Measurements from ENCODE around the gene BUB1.
A peak's percentile ranks its signal among the peaks of the same experiment; 100 is the strongest.
"Not testable (repeated sequence)": the region's sequence is repeated elsewhere in the genome, so short reads cannot be mapped to it uniquely, and the experiment has no call there.

Gene BUB1

DNA sequence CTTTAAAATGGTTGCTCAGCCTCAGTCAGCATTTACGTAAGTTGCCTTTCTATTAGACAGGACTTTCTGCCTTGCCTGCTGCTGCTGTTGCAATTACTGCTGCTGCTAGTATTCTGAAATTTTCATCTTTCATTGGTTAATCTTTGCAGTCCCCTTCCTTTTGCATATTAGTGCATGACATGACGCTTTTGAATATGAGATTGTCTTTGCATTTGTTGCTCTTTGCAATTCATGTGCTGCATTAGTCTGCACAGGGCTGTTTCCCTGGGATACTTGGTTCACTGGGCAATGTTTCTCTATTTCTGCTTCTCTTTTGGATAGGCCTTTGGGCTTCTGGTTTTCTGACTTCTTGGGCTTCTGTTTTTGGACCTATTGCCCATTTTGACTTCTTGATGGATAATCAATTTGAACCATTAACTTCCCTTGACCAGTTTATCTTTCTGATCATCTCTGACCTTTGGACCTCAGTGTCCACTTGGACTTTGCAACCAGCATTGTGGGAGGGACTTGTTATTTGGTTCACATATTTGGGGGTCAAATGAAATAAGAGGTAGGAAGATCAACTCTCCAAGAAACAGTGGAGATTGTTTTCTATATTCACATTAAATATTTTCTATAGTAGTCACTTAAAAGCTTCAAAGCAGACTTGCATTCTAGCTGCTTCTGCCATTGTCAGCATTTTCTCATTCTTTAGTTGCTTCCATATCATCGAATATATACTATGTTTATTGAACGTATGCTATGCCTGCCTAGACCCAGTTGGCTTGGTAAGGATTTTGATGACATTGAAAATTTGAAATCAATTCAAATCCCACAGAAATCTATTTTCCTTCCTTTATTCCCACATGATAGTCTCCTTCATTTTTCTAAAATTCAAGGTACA is 12.5 kb upstream of the BUB1 start:
- no peak for DNase-seq

DNA sequence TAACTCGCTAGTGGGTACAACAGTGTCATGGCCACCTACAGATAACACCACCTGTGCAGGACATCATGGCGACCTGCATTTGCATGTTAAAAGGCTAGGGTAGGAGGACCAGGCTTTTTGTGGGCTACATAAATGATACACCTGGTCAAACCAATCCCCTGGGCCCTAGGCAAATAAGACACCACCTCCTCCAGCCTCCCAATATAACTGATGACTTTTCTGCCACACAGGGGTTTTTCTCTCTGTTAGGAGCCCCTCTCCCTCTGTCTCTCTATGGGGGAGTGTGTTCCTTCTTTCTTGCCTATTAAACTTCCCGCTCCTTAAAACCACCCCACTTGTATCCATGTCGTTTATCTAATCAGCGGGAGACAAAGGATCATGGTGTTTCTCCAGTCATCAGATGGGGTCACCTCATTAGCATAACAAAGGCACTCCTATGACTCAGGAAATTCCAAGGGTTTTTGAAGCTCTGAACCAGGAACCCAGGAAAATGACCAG is 10.8 kb upstream of the BUB1 start:
- DNase-seq: no peak

DNA sequence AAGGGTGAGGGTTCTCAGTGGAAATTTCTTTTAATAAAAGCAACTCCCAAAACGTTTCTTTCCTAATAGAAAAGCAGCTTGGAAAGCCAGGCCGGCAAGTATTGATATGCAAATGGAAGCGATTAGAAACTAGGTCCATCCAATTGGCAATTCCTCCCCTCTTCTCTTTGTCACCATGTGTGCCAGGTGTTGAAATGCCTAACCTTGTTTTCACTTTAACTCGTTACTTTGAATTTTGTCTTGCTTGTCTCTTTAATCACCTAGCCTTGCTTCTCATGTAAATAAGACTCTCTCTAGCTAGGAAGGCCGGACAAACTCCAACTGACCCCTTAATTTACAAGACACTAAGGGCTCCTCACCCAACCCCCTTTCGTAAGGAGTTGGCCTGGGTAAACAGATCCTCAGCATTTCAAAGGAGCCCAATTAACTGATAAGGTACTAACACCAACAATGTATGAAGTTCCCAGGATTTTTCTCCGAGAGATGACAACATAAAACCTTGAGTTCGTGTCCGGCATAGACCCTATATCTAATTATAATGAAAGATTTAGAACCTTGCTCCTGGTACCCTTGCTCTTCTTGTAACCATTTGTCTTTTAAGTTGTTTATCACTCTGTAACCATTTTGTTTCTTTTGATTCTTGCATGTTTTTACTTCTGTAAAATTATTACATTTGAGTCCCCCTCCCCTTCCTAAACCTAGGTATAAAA is 10.1 kb upstream of the BUB1 start:
- not testable (repeated sequence) for DNase-seq

DNA sequence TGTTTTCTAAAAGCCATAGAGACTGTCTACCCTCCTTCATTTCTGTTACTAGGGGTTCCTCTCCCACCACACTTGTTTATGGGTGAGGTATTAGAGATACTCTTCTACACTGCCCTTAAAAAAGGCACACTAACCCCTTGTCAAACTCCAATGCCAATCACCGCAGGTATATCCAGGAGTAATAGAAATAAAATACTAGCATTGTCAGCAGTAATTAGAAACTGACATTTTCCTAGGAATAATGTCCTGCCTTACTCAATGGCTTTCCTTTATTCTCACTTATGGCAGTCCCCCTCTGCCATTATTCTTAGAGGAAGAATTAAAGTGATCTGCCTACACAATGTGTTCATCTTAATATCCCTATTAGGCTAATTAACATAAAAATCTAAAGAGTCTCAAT is 5.0 kb upstream of the BUB1 start:
- no peak for DNase-seq

DNA sequence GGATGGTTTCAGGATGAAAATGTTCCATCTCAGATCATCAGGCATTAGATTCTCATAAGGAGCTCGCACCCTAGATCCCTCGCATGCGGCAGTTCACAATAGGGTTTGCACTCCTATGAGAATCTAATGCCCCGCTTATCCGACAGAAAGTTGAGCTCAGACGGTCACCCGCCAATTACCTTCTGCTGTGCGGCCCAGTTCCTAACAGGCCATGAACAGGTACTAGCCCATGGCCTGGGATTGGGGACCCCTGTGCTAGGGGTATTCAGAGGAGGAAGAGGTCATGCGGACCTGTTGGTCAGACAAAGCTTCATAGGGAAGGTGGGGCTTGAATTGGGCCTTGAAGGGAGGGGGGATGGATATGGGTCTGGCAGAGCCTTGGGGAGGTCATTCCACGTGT is 4.4 kb upstream of the BUB1 start:
- no peak for DNase-seq

DNA sequence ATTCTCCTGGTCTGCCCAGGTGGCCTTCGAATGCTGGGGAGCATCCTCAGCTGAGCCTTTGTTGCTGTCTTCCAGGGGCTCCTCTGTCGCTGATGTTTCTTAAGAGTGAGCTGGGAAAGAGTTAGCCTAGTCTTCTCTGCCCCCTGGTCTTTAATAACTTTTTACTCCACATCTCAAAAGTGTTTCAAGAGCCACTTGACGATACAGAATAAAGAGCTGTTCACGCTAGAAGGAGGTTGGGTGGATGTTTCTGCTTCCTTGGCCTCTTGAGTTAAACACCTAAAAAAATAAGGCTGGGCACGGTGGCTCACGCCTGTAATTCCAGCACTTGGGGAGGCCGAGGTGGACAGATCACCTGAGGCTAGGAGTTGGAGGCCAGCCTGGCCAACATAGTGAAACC is 2.8 kb upstream of the BUB1 start:
- no peak for DNase-seq

DNA sequence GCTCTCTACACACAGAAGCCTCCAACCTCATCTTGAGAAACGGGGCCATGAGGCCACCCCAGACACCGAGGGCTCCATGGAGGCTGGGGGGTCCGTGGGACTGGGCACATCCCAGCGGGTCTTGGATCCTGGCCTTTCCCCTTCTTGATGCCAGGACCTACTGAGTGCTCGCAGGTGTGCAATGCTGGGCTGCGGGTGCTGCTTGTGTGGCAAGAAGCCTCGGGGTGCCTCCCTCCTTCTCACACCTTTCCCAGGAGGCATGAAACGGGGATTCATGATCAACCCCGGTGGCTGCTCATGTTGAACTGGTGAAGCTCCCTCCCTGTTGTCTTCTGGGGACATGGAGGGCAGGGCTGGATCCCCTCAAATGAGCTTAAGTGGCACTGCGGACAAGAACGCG is 2.0 kb upstream of the BUB1 start:
- DNase-seq: no peak

DNA sequence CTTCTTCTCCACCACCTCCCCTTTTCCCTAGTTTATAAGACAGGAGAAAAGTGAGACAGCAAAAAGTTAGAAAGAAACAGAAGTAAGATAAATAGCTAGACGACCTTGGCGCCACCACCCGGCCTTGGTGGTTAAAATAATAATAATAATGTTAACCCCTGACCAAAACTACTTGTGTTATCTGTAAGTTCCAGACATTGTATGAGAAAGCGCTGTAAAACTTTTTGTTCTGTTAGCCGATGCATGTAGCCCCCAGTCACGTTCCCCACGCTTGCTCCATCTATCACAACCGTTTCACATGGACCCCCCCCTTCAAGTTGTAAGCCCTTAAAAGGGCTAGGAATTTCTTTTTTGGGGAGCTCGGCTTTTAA is 1.5 kb upstream of the BUB1 start:
- no peak for DNase-seq

DNA sequence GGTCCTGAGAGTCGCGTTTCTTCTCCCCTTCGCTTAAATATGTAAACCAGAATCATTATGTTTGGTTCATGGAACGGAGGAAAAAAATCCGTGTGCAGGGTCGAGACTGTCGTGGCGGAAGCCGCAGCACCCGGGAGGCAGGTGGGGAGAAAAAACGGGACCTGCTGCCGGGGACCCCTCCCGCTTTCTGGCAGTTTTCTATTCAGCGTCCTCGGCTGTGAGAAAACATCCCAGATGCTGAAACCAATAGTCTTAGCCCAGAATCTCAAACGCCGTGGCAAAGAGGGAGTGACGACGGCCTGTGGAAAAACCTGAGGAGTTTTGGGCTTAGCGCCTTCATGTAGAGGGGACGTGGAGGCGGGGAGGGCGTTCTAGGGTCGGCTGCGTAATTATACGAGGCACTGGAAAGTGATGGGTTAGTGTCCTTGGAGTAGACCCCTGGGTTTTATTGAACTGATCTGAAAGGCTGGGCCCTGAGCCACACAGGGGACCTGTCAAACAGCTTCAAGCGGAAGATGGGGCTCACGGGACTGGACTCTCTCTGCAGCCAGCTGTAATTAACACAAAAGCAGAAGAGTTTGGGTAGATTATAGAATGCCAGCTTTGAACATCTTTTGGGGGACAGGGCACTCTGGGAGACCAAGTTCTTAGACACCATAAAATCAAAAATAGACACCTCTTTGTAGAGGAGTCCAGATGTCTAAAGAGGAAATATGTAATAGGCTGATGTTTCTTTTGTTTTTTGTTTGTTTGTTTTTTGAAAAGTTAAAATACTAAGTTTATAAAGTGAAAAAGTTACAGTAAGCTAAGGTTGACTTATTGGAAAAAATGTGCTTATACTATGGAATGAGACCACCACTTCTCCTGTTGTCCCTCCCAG is 834 bp upstream of the BUB1 start:
- DNase-seq: no peak

DNA sequence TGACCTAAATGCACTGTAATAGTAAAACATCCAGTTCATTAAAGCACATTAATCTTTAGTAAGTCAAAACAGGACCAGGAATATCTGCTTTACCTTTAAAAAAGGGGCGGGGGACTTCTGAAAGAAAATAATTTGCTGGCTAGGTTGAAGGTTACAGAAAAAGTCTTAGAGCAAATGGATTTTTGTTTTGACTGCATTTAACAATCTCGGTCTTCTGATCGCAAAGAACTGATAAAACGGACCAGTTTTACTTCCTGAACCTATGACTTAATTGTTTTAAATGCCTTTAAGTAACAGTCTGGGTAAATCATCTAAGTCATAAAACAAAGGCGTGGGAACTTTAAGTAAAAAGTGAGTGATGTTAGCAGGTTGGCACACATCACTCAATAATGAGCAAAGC is 783 bp downstream of the BUB1 start:
- DNase-seq: no peak

DNA sequence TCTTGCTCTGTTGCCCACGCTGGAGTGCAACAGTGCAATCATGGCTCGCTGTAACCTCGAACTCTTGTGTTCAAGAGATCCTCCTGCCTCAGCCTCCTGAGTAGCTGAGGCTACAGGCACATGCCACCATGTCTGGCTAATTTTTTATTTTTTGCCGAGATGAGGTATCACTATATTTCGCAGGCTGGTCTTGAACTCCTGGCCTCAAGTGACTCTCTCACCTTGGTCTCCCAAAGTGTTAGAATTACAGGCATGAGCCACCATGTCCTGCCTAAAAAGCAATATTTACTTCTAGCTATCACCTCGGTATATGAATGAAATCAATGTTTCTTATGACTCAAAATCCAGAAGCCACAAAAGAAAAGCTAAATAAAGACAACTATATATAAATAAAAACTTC is 2.2 kb downstream of the BUB1 start:
- DNase-seq: no peak

DNA sequence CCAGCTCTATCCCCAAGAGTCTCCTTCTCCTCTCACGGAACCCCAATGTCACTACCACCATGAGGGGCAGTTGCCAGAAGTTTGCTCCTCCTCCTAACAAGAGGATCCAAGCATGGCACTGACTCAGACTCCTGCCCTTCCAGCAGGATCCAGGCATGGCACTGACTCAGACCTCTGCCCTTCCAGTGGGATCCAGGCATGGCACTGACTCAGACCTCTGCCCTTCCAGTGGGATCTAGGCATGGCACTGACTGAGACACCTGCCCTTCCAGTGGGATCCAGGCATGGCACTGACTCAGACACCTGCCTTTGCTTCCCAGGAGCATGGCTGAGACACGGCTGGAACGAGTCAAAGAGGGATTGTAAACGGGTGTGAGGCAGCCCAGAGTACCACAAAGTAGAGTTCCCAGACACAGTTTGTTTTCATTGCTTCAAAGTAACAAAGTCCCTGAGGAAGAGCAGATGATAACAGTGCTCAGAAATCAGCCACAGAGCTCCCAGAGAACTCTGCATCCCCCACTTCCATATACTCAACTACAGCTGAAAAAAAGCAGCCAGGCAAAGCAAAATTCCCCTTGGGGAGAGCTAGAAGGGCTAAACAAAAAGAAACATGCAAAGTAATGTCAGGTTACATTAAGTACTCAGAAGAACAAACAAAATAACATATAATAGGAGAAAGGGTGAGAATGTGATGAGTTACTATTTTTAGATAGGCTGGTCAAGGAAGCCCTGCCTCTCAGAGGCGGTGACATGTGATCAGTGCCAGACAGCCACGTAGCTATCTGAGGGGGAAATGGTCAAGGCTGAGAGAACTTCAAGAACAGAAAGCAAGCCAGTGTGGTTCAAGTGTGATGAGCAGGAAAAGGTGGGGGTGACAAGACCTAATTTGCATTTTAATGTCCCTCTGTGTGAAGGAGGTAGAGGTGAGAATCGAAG is 3.0 kb downstream of the BUB1 start:
- peak; percentile 72 for DNase-seq

DNA sequence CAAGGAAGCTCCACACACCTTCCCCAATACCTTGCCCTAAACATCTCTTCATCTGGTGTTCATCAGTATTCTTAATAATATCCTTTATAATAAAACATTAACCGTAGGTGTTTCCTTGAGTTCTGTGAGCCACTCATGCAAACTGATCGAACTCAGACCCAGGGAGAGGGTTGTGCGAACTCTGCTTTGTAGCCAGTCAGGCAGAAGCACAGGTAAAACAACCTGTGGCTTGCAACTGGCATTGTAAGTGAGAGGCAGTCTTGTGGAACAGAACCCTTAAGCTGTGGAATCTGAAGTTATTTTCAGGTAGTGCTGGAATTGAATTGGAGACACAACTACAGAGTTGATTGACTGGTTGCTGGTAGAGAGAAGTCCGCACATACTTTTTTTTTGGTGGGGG is 4.7 kb downstream of the BUB1 start:
- no peak for DNase-seq

DNA sequence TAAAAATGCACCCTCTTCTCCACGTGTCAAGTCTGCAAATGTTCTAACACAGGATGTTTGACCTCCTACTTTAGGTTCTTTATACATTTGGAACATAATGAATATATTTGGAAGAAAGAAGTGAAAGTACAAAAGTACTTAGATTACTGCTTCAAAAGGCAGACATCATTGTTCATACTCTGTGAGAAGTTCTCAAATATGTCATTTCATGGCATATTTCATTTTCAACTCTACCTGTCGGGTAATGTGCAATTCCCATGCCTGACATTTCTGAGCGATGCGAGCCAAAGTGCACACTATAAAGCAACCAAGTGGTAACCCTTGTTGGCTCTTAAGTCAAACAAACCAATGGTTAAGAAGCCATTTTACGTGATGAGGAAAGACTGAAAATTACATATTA is 7.0 kb downstream of the BUB1 start:
- no peak for DNase-seq

DNA sequence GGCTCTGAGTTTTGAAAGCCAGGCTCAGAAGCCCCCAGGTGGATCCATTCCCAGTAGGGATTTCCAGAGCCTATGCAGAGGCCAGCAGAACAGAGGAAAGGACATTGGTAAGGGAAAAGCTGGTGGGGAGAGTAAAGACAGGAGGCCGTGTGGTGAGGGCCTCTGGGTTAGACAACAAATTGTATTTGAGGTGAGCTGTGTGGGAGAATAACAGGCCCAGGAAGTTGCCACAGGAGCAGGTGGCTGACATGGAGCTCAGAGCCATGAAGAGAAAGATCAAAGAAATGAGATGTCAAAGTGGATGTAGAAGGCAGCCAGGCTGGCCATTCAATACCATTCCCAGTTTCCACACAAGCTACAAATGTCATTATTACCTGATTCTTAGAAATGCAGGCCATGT is 8.8 kb downstream of the BUB1 start:
- DNase-seq: no peak

DNA sequence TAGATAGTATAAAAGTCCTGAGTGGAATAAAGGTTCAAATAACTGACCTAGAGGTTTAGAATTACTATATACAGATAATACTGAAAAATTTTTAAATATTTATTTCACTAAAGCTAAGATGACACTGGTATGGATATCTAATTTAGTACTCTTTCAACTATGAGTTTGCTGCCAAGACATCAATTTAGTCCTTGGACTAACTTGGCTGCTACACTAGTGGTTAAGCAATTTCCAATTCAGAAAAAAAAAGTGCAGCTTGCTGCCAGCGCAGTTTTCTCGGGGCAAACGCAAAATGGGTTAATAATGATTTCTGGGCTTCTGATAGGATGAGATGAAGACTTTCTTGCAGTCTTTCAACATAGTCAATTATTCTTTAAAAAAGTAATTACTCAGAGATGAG is 10.8 kb downstream of the BUB1 start:
- no peak for DNase-seq

DNA sequence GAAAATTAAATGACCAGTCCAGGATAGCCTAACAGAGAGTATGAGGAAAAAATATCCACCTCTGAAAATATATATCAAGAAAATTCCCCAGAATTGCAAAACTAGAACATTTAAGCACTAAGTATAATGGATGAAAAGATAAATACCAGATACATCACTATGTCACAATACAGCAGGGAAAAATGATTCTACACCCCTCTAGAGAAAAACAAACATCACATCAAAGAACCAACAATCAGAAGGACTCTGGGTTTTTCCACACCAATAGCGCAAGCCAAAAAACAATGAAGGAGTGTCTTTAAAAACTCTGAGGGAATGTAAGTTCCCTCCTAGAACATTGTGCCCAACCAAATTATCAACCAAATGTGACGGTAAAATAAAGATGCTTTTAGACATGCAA is 13.7 kb downstream of the BUB1 start:
- DNase-seq: no peak

DNA sequence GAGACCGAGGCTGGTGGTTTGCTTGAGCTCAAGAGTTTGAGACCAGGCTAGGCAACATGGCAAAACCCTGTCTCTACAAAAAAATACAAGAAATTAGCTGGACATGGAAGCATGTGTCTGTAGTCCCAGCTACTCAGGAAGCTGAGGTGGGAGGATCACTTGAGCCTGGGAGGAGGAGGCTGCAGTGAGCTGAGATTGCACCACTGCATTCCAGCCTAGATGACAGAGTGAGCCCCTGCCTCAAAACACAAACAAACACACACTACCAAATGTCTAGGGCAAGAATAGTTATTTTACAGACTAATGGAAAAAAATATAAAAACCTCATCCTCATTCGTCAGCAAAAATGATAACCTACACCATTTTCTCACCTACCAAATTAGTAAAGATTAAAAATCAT is 15.3 kb downstream of the BUB1 start:
- DNase-seq: peak; percentile 43

DNA sequence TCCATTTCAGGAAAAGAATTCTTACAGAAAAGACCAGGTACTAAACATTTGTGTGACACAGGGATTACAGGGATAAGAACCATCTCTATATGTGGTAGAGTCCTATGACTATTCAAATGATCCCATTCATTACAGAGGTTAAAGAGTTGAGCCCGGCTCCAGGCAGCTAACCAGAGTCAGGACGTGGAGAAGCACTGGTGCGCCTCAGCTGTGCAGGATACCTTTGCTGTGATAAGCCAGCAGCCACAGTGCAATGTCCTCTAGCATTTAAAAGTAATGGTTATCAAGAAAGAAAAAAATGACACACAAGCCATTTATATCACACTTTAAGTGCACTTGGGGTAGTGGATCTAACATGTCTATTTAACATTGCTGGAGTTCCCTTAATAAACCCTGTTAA is 17.3 kb downstream of the BUB1 start:
- no peak for DNase-seq

DNA sequence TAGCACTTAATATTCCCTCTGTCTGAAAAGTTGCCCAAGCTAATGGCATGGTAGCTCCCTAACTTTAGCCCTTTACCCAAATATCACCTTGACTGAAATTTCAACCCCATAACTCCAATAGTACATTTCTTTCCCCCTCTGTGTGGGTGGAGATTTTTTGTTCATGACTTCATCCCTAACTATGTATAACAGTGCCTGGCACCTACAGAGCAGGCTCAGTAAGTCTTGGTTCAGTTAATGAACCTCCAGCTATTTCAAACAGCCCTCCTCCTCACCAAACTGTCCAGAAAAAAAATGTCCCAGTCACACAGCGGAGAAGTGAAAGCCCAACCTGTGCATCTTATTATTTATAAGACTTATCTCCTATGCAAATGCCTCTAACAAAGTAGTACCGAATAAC is 18.6 kb downstream of the BUB1 start:
- peak; percentile 42 for DNase-seq

DNA sequence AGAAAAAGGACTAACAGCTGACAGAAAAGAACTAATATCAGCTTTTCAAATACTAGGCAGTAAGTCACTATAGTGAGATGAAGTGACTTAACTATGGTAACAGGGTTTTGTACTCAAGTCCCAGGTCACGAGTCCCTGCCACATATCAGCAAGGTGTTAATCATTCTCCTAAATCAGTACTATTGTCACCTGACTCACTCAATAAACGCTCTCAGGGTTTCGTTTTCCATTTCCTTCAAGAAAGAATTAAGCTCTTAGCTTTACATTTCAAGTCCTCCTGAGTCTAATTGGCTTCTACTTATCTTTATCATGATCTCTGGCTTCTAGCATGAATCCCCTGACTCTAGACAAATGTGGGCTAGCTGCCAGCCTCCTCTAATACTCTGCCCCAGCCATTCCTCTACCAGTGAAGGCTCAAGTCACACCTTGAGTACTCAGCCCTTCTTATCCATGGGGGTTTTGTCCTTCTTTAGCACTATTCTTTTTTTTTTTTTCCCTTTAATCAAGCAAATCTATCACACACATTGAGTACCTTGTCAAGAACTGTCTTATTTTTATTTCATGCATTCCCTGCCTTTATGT is 20.0 kb downstream of the BUB1 start:
- DNase-seq: no peak

DNA sequence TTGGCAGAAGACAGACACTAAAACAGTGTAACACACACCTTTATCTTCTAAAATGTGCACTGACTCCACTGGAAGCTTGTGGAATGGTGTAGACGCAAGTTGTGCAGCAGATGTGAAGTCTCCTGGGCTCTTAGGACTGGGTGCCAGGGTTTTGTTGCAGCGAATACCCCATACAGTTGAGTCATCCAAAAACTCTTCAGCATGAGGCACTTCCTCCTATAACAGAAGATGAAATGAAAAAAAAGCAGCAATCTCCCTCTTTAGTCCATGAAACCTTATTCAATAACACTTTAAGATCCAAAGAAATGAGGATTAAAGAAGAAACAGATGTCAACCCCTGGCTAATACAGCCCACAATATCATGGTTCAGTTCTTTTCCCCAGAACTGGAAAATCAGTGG is 22.2 kb downstream of the BUB1 start:
- no peak for DNase-seq
